K562 (cell line): Measurements from ENCODE around the gene RGS6. TPM values are rescaled to one million over a fixed set of nuclear protein-coding genes. Genes with fewer than 3 reads are reported as not detected.

Experiments used
- MGA ChIP-seq: fragments of 450-650 bp; IDR thresholded peaks from 2 replicates; pipeline ENCODE4 v1.6.1; 2016; ENCODE audit warnings: mild to moderate bottlenecking, moderate library complexity
- polyA plus RNA-seq, 8 experiments: library from polyadenylated mRNA; depleted of rRNA in 4 of 8; stranded (reverse) in 5 of 8; unstranded in 3 of 8; fragments of >200 nt; fragmentation: Nextera tagmentation in 2 of 8; fragmentation: Illumina TruSeq in 1 of 8; extraction: Ambion mirVana in 2 of 8; extraction: Trizol in 1 of 8; gene quantifications; 2 replicates each; pipeline versions ENCODE4 v1.2.1 to v1.2.3, GENCODE V29; 2011 to 2014; ENCODE audit warnings: inconsistent platforms in 1 of 8, missing spikeins in 1 of 8
- total RNA-seq, 7 experiments: library from RNA; depleted of rRNA in 6 of 7; stranded (reverse); fragments of >200 nt in 6 of 7; fragmentation: Illumina TruSeq in 2 of 7; extraction: Trizol in 2 of 7; gene quantifications; 2 replicates each; pipeline versions ENCODE4 v1.2.1 to v1.2.3, GENCODE V29; 2011 to 2021; ENCODE audit warnings: low replicate concordance in 1 of 7

The RGS6 gene
- total and polyA plus RNA-seq, 9 of the 15 experiments (the other 6 are each of a cell fraction or from before 2014, with no cell fraction given), result not detected

GRCh38 chr14:72284176-72284575 lies 351.9 kb downstream of the RGS6 start (continued):
- no peak for TF ChIP-seq MGA
